ENCODE results near the gene DCP2. TPM values are rescaled to one million over a fixed set of nuclear protein-coding genes. Genes with fewer than 3 reads are reported as not detected.

The DCP2 gene
- total RNA-seq, 1 experiment from 2014 or later: 176 TPM

- H3K9me3 ChIP-seq (ENCODE audit: control insufficient read depth, low read depth, low read length): no peaks in the 10 kb centered on the region
- no peak overlapping the region for H3K4ac ChIP-seq (ENCODE audit: low read depth, low read length)
- H3K79me2 ChIP-seq (ENCODE audit: insufficient read depth, low read length): no peaks in the 10 kb centered on the region
- H4K8ac ChIP-seq (replicated peaks; ENCODE audit: insufficient read length, low read depth, low read length): no peak overlapping the region
- H4K91ac ChIP-seq (ENCODE audit: insufficient read length, low read depth, low read length): no peak overlapping the region
- H3K56ac ChIP-seq (ENCODE audit: insufficient read length, low read depth, low read length): no peak overlapping the region
- H3K27me3 Mint-ChIP-seq (ENCODE audit: low read depth): no peaks in the 10 kb centered on the region
- H2AFZ ChIP-seq (ENCODE audit: low read length): no peak overlapping the region
- H2BK12ac ChIP-seq (ENCODE audit: insufficient read length, low read depth, low read length): no peak overlapping the region
- no peak overlapping the region for H4K5ac ChIP-seq (ENCODE audit: insufficient read length, low read depth, low read length)
- no peak overlapping the region for H2BK5ac ChIP-seq (ENCODE audit: insufficient read length, low read length)
- H3K4me2 ChIP-seq (ENCODE audit: insufficient read depth, insufficient read length, low read length): no peak overlapping the region
- H3K27me3 ChIP-seq (ENCODE audit: insufficient read depth, low read length): no peaks in the 10 kb centered on the region
- H3T11ph ChIP-seq (ENCODE audit: low read length): no peak overlapping the region
- H3K9ac ChIP-seq (ENCODE audit: extremely low read depth, insufficient read length, low read length): no peak overlapping the region
- H2BK15ac ChIP-seq (ENCODE audit: low read depth, low read length): no peak overlapping the region
- WGBS (ENCODE audit: extremely low coverage, insufficient read length, low lambda C conversion rate): no CpG with 5 or more reads among the region's 1 CpG
- peaks cover 17 to 25% of the 10 kb centered on the region in 2 experiments for H3K4me1 Mint-ChIP-seq
- no peaks in the 10 kb centered on the region for H3K36me3 Mint-ChIP-seq (ENCODE audit: insufficient read depth in 1 of 3, low read depth in 3 of 3)
- no peak overlapping the region for H3K14ac ChIP-seq (ENCODE audit: insufficient read depth, low read length)
- H2BK120ac ChIP-seq (ENCODE audit: low read depth, low read length, poor library complexity, severe bottlenecking): no peak overlapping the region
- no peaks in the 10 kb centered on the region for H3K4me1 ChIP-seq (ENCODE audit: insufficient read depth, low read length)
- H4K20me1 ChIP-seq (ENCODE audit: control insufficient read depth, insufficient read depth, insufficient read length): no peaks in the 10 kb centered on the region
- DNase-seq: no peak
- no peak overlapping the region for H3K23ac ChIP-seq (ENCODE audit: insufficient read length, low read depth, low read length)
- H3K27ac ChIP-seq (ENCODE audit: insufficient read length, low read depth, low read length): no peak overlapping the region
- TF ChIP-seq CTCF (conservative IDR thresholded peaks at IDR 0.05): no peak
- no peak overlapping the region; a peak in 1 of 7 replicates for H3K27ac Mint-ChIP-seq
- H3K18ac ChIP-seq (ENCODE audit: insufficient read length, low read depth, low read length): no peak overlapping the region
- H3K4me3 Mint-ChIP-seq: no peak overlapping the region
- no peaks in the 10 kb centered on the region for H3K23me2 ChIP-seq (ENCODE audit: insufficient read length, low read depth, low read length, poor library complexity, severe bottlenecking)
- H3K79me1 ChIP-seq (ENCODE audit: insufficient read depth, low read depth, low read length, poor library complexity, severe bottlenecking): no peaks in the 10 kb centered on the region
- H2AK5ac ChIP-seq (ENCODE audit: insufficient read length, low read length): no peak overlapping the region
- H3K9me3 Mint-ChIP-seq: peaks cover 0 to under 1% of the 10 kb centered on the region in 2 experiments; a peak in 1 of 5 replicates
- no peak overlapping the region for H2BK20ac ChIP-seq (ENCODE audit: low read depth, low read length, poor library complexity, severe bottlenecking)
Measured at GRCh38 chr5:112960315-112960714, 16.3 kb upstream of the DCP2 start.

Measured in H9 (cell line).